ENCODE results near the gene TESPA1. TPM values are rescaled to one million over a fixed set of nuclear protein-coding genes. Genes with fewer than 3 reads are reported as not detected.

Gene TESPA1
- total and polyA plus RNA-seq, 2 experiments from 2014 or later = 0.34 TPM; not detected in 1

- no peak for TF ChIP-seq ETS1 (IDR thresholded peaks at IDR 0.05)
- TF ChIP-seq EZH2phosphoT487 (IDR thresholded peaks at IDR 0.05; ENCODE audit: unreplicated experiment) = no peak
Measured at GRCh38 chr12:54956322-54956721, 28.2 kb downstream of the TESPA1 start (continued).

GRCh38 chr12:54954801-54955200 is 29.8 kb downstream of the TESPA1 start:
- Mint-ChIP-seq H3K27ac (no peak overlapping the region), H3K27me3 (ENCODE audit: insufficient read depth, low read depth, poor library complexity) (peaks cover 1% of the 10 kb centered on the region), H3K4me1 (peaks cover 5% of the 10 kb centered on the region; the same call in 2 of the 3 replicates), H3K9me3 (peaks cover 2% of the 10 kb centered on the region; the same call in 1 of the 3 replicates), H3K4me3 (no peak overlapping the region), H3K36me3 (ENCODE audit: low read depth) (no peaks in the 10 kb centered on the region)
- Histone ChIP-seq H3K27me3 (ENCODE audit: insufficient read depth) (no peaks in the 10 kb centered on the region), H3K36me3 (ENCODE audit: insufficient read depth) (no peaks in the 10 kb centered on the region; the same call in 1 of the 2 replicates), H2AFZ (no peak overlapping the region), H3K4me1 (ENCODE audit: insufficient read depth) (no peaks in the 10 kb centered on the region), H3K79me2 (replicated peaks; ENCODE audit: insufficient read depth) (no peaks in the 10 kb centered on the region), H3F3A (replicated peaks; ENCODE audit: low read depth) (no peaks in the 10 kb centered on the region), H4K20me1 (replicated peaks; ENCODE audit: insufficient read depth) (no peaks in the 10 kb centered on the region), H3K27ac (ENCODE audit: low read depth) (no peak overlapping the region), H3K4me2 (no peak overlapping the region), H3K9me2 (ENCODE audit: insufficient read depth) (no peaks in the 10 kb centered on the region), H3K4me3 (no peak overlapping the region)
- DNase-seq (ENCODE audit: low spot score) (no peak), ATAC-seq (no peak)
- TF ChIP-seq EZH2phosphoT487 (IDR thresholded peaks at IDR 0.05; ENCODE audit: unreplicated experiment) = no peak
- TF ChIP-seq REST (IDR thresholded peaks at IDR 0.05; ENCODE audit: unreplicated experiment) = no peak
- no peak for TF ChIP-seq EZH2 (IDR thresholded peaks at IDR 0.05; ENCODE audit: low read depth, unreplicated experiment)
- TF ChIP-seq ZNF331 (CRISPR knock-in tag; IDR thresholded peaks at IDR 0.05; ENCODE audit: low read depth) = no peak
- TF ChIP-seq STAT1 (IDR thresholded peaks at IDR 0.05; ENCODE audit: unreplicated experiment) = no peak
- TF ChIP-seq ZNF114 (CRISPR knock-in tag; IDR thresholded peaks at IDR 0.05) = no peak
- TF ChIP-seq ZNF462 (CRISPR knock-in tag; IDR thresholded peaks at IDR 0.05) = no peak
- no peak for TF ChIP-seq JUNB (IDR thresholded peaks at IDR 0.05; ENCODE audit: unreplicated experiment)
- TF ChIP-seq CREB1 (CRISPR knock-in tag; IDR thresholded peaks at IDR 0.05; ENCODE audit: low read depth) = no peak
- no peak for TF ChIP-seq NANOG (IDR thresholded peaks at IDR 0.05; ENCODE audit: borderline replicate concordance)
- no peak for TF ChIP-seq ETS1 (IDR thresholded peaks at IDR 0.05)
- TF ChIP-seq POLR2AphosphoS5 (IDR thresholded peaks at IDR 0.05; ENCODE audit: low read depth) = no peak

Data from GM23338 (cell line).